ENCODE data around the gene CHRNG. TPM values are rescaled to one million over a fixed set of nuclear protein-coding genes. Genes with fewer than 3 reads are reported as not detected.

Gene CHRNG
- total RNA-seq (not detected), polyA plus RNA-seq (not detected)
- long read RNA-seq, donor 1: 0 reads
- long read RNA-seq, donor 2: 0 reads
- long read RNA-seq, donor 3, partial matches to known transcripts: 0 of 3 reads
- long read RNA-seq, donor 3, other reads (novel, unspliced or antisense): 3 of 3 reads

- no peaks in the 10 kb centered on the region for H3K27me3 ChIP-seq
- no peak within 1 kb of the TSS for H3K4me3 ChIP-seq
- H3K27ac ChIP-seq: no peak within 1 kb of the TSS
- peaks cover 0 to 3% of the 10 kb centered on the region in 2 donors for H3K9me3 ChIP-seq
- TF ChIP-seq POLR2A (IDR thresholded peaks at IDR 0.05): no peak
- no peak for TF ChIP-seq CTCF (IDR thresholded peaks at IDR 0.05)
- TF ChIP-seq EP300 (IDR thresholded peaks at IDR 0.05): no peak
- no peaks in the 10 kb centered on the region for H3K4me1 ChIP-seq (ENCODE audit: insufficient read depth)
- no peaks in the 10 kb centered on the region for H3K36me3 ChIP-seq
- 36 to 54% (median 37%) methylated on average over 22 to 23 of the region's 23 CpGs for WGBS, 3 donors
- peak in 2 of 5 donors; percentile 16 to 20 for DNase-seq
- intact Hi-C loops (cut with DNase I): no loop called here
Measured at GRCh38 chr2:232539298-232540231, at the start of gene CHRNG. TSS of gene CHRNG (plus strand) at chr2:232539692. CDS start at chr2:232539748, 56 bp downstream.

GRCh38 chr2:232490221-232491138 is 49.0 kb upstream of the CHRNG start:
- Histone ChIP-seq H3K36me3 (no peaks in the 10 kb centered on the region), H3K9me3 (no peaks in the 10 kb centered on the region), H3K4me3 (no peak overlapping the region), H3K27ac (no peak overlapping the region), H3K4me1 (ENCODE audit: insufficient read depth) (no peaks in the 10 kb centered on the region), H3K27me3 (no peaks in the 10 kb centered on the region)
- 86 to 95% (median 90%) methylated on average over 27 to 30 of the region's 30 CpGs for WGBS, 3 donors
- peak; percentile 7 to 26 (median 19) for DNase-seq
- intact Hi-C loops (cut with DNase I): no loop called here
- TF ChIP-seq CTCF (IDR thresholded peaks at IDR 0.05) (no peak), POLR2A (IDR thresholded peaks at IDR 0.05) (no peak), EP300 (IDR thresholded peaks at IDR 0.05) (no peak)

- 86 to 92% (median 91%) methylated on average over 12 of the region's 12 CpGs for WGBS, 3 donors
- Histone ChIP-seq H3K27ac (no peak overlapping the region), H3K4me3 (no peak overlapping the region), H3K4me1 (ENCODE audit: insufficient read depth) (no peaks in the 10 kb centered on the region), H3K27me3 (no peaks in the 10 kb centered on the region), H3K9me3 (no peaks in the 10 kb centered on the region), H3K36me3 (no peaks in the 10 kb centered on the region)
- intact Hi-C loops (cut with DNase I): no loop called here
- DNase-seq: peak in 3 of 5 donors; percentile 15 to 24 (median 20)
- TF ChIP-seq CTCF (IDR thresholded peaks at IDR 0.05) (no peak), EP300 (IDR thresholded peaks at IDR 0.05) (no peak), POLR2A (IDR thresholded peaks at IDR 0.05) (no peak)
Measured at GRCh38 chr2:232491139-232491780, 48.2 kb upstream of the CHRNG start.

Data from ovary (tissue), 10 donors.